ENCODE results near the gene TIFAB. TPM values are rescaled to one million over a fixed set of nuclear protein-coding genes. Genes with fewer than 3 reads are reported as not detected.

Gene TIFAB
- total and polyA plus RNA-seq, 8 donors = 0.12 to 0.21 TPM; not detected in 6

DNA sequence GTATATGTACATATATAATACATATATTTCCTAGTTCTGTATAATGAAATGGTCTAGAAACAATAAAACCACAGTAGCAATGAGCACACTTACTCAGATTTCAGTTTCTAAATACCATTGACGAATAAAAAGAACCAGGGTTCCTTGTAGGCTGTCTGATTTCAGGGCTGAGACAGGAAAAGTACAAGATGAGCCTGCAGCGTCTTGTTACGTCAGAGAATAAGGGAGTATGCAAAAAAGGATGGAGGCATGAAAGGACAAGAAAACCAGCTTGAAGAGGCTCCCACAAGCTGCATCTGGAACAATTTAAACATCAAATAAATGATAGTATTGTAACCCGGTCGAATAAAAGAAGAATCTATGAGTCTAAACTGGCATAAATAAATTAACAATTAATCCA lies 17.8 kb upstream of the TIFAB start:
- no peak for TF ChIP-seq CTCF (IDR thresholded peaks at IDR 0.05)
- no peak for FAIRE-seq
- no peak for ATAC-seq
- Histone ChIP-seq H3K36me3 (no peaks in the 10 kb centered on the region), H3K4me1 (peaks cover 0 to 3% (median 0%) of the 10 kb centered on the region in 3 donors), H3K27me3 (peaks cover 0 to 4% (median 0%) of the 10 kb centered on the region in 4 donors), H3K4me3 (no peak overlapping the region), H3K27ac (no peak overlapping the region), H3K9me3 (no peaks in the 10 kb centered on the region)
- WGBS, 2 donors = 72 to 81% methylated on average over 5 of the region's 5 CpGs
- intact Hi-C loops (cut with DNase I) = loop anchor here in 2 of 3 donors (5.0 to 10.0 kb wide), 2 partner anchors 82 to 365 kb away; partner anchors contain the start of gene SLC25A48 (in 1 of the 2)
- no peak for DNase-seq

- no peaks in the 10 kb centered on the region for H3K36me3 ChIP-seq
- DNase-seq (peak in 2 of 6 donors; percentile 9 to 22), FAIRE-seq (no peak), ATAC-seq (no peak)
- no peak for TF ChIP-seq CTCF (IDR thresholded peaks at IDR 0.05)
- intact Hi-C loops (cut with DNase I) = loop anchor here in 2 of 3 donors (5.0 to 10.0 kb wide), 2 partner anchors 84 to 366 kb away; partner anchors contain the start of gene SLC25A48 (in 1 of the 2)
- WGBS, 2 donors = 53 to 81% methylated on average over 2 of the region's 2 CpGs
- no peaks in the 10 kb centered on the region for H3K9me3 ChIP-seq
- H3K4me1 ChIP-seq = peaks cover 0 to 3% (median 0%) of the 10 kb centered on the region in 3 donors
- H3K4me3 ChIP-seq = no peak overlapping the region
- peaks cover 0 to 4% (median 0%) of the 10 kb centered on the region in 4 donors for H3K27me3 ChIP-seq
- H3K27ac ChIP-seq = no peak overlapping the region
Measured at GRCh38 chr5:135468541-135468940, 16.4 kb upstream of the TIFAB start.

GRCh38 chr5:135467871-135468485 lies 15.8 kb upstream of the TIFAB start:
- H3K27me3 ChIP-seq = peaks cover 0 to 4% (median 0%) of the 10 kb centered on the region in 4 donors

GRCh38 chr5:135467051-135467625 lies 15.0 kb upstream of the TIFAB start:
- ATAC-seq (no peak), FAIRE-seq (no peak), DNase-seq (peak in 2 of 6 donors; percentile 41)
- intact Hi-C loops (cut with DNase I) = loop anchor here in 2 of 3 donors (2.0 to 10.0 kb wide), 3 partner anchors 84 to 368 kb away; partner anchors contain the start of gene SLC25A48 (in 1 of the 2)
- WGBS, 2 donors = 72 to 78% methylated on average over 15 of the region's 15 CpGs
- Histone ChIP-seq H3K36me3 (no peaks in the 10 kb centered on the region), H3K27me3 (peaks cover 0 to 4% (median 0%) of the 10 kb centered on the region in 4 donors), H3K9me3 (no peaks in the 10 kb centered on the region), H3K27ac (no peak overlapping the region), H3K4me1 (peaks cover 0 to 3% (median 0%) of the 10 kb centered on the region in 3 donors), H3K4me3 (no peak overlapping the region)
- TF ChIP-seq CTCF (IDR thresholded peaks at IDR 0.05) = no peak

More at GRCh38 chr5:135467871-135468485, 15.8 kb upstream of the TIFAB start:
- TF ChIP-seq CTCF (IDR thresholded peaks at IDR 0.05) = no peak
- Histone ChIP-seq H3K9me3 (no peaks in the 10 kb centered on the region), H3K36me3 (no peaks in the 10 kb centered on the region), H3K27ac (no peak overlapping the region), H3K4me3 (no peak overlapping the region), H3K4me1 (peaks cover 0 to 3% (median 0%) of the 10 kb centered on the region in 3 donors)
- ATAC-seq (no peak), FAIRE-seq (no peak), DNase-seq (peak in 2 of 6 donors; percentile 13 to 22)
- intact Hi-C loops (cut with DNase I) = loop anchor here in 2 of 3 donors (2.0 to 10.0 kb wide), 3 partner anchors 83 to 367 kb away; partner anchors contain the start of gene SLC25A48 (in 1 of the 2)
- 70 to 83% methylated on average over 4 of the region's 4 CpGs for WGBS, 2 donors
